Vagina (tissue), 2 donors: ENCODE measurements around the gene RAPGEF4.

ENCODE experiments used
- POLR2A ChIP-seq, 2 donors: fragments of 450-650 bp; IDR thresholded peaks; one replicate each; pipeline ENCODE4 v1.6.1; 2017; ENCODE audit warnings: antibody characterized with exemption in 2 of 2, mild to moderate bottlenecking in 2 of 2, moderate library complexity in 2 of 2
- TF ChIP-seq, protein P1 (sequence below), 3 experiments: fragments of 450-650 bp in 2 of 3; fragments of 200-600 bp in 1 of 3; sonication (generic) in 1 of 3; IDR thresholded peaks; one replicate each; pipeline ENCODE4 v1.5.1; 2017 to 2019; ENCODE audit warnings: antibody characterized with exemption in 3 of 3, mild to moderate bottlenecking in 2 of 3, moderate library complexity in 2 of 3

- no peak for TF ChIP-seq POLR2A (IDR thresholded peaks at IDR 0.05)
- TF ChIP-seq, protein P1, sequence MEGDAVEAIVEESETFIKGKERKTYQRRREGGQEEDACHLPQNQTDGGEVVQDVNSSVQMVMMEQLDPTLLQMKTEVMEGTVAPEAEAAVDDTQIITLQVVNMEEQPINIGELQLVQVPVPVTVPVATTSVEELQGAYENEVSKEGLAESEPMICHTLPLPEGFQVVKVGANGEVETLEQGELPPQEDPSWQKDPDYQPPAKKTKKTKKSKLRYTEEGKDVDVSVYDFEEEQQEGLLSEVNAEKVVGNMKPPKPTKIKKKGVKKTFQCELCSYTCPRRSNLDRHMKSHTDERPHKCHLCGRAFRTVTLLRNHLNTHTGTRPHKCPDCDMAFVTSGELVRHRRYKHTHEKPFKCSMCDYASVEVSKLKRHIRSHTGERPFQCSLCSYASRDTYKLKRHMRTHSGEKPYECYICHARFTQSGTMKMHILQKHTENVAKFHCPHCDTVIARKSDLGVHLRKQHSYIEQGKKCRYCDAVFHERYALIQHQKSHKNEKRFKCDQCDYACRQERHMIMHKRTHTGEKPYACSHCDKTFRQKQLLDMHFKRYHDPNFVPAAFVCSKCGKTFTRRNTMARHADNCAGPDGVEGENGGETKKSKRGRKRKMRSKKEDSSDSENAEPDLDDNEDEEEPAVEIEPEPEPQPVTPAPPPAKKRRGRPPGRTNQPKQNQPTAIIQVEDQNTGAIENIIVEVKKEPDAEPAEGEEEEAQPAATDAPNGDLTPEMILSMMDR (IDR thresholded peaks at IDR 0.05) = no peak
Measured at GRCh38 chr2:173059292-173059691, 323.6 kb downstream of the RAPGEF4 start.
